GM06990 (cell line): ENCODE measurements around the gene EYA2.

ENCODE experiments used
- DNase-seq: peaks from one replicate; pipeline ENCODE4 v3.0.0-alpha.2; 2011; ENCODE audit not compliant: insufficient read length; ENCODE audit errors: extremely low read depth
- H3K27me3 ChIP-seq: replicated peaks from 2 replicates; pipeline ENCODE4 v1.6.0; 2011; ENCODE audit warnings: low read length; ENCODE audit not compliant: control insufficient read depth, insufficient read depth
- H3K36me3 ChIP-seq: 2 replicates; pipeline ENCODE4 v1.5.1; 2011; ENCODE audit warnings: low read length; ENCODE audit not compliant: control insufficient read depth, insufficient read depth
- H3K4me3 ChIP-seq: replicated peaks from 2 replicates; pipeline ENCODE4 v1.5.1; 2011; ENCODE audit warnings: low read depth, mild to moderate bottlenecking, control low read depth, low read length
- TF ChIP-seq, protein P1 (sequence below): IDR thresholded peaks from 2 replicates; pipeline ENCODE4 v1.5.1; 2011; ENCODE audit warnings: low read length, control low read depth, mild to moderate bottlenecking, inconsistent platforms; ENCODE audit not compliant: insufficient read depth, poor library complexity, severe bottlenecking

The EYA2 gene

GRCh38 chr20:47143657-47144056 is 249.0 kb downstream of the EYA2 start:
- H3K27me3 ChIP-seq, result no peaks in the 10 kb centered on the region
- TF ChIP-seq, protein P1, sequence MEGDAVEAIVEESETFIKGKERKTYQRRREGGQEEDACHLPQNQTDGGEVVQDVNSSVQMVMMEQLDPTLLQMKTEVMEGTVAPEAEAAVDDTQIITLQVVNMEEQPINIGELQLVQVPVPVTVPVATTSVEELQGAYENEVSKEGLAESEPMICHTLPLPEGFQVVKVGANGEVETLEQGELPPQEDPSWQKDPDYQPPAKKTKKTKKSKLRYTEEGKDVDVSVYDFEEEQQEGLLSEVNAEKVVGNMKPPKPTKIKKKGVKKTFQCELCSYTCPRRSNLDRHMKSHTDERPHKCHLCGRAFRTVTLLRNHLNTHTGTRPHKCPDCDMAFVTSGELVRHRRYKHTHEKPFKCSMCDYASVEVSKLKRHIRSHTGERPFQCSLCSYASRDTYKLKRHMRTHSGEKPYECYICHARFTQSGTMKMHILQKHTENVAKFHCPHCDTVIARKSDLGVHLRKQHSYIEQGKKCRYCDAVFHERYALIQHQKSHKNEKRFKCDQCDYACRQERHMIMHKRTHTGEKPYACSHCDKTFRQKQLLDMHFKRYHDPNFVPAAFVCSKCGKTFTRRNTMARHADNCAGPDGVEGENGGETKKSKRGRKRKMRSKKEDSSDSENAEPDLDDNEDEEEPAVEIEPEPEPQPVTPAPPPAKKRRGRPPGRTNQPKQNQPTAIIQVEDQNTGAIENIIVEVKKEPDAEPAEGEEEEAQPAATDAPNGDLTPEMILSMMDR, result no peak
- DNase-seq, result no peak
- H3K36me3 ChIP-seq, result no peaks in the 10 kb centered on the region; the same call in 1 of the 2 replicates
- no peak overlapping the region for H3K4me3 ChIP-seq

DNA sequence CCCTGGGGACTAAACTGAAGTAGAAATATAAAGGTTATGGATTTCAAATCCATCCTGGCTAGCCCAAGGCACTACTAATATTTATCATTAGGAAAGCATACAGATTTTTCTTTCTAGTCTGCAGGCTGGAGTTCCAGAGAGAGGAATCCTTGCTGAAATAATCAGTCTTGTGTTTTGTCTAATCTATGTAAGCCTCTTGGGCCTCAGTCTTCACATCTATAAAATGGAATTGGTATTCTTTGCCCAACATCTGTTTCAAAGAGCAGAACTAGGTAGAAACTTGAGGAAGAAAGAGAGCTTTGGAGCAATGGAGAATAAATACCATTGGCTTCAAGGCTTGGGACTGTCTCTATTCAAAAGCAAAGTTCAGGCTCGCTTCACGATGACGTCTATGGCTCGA is 249.8 kb downstream of the EYA2 start:
- TF ChIP-seq, protein P1, result no peak
- H3K36me3 ChIP-seq, result no peaks in the 10 kb centered on the region; the same call in 1 of the 2 replicates
- no peaks in the 10 kb centered on the region for H3K27me3 ChIP-seq
- H3K4me3 ChIP-seq, result no peak overlapping the region
- DNase-seq, result no peak

DNA sequence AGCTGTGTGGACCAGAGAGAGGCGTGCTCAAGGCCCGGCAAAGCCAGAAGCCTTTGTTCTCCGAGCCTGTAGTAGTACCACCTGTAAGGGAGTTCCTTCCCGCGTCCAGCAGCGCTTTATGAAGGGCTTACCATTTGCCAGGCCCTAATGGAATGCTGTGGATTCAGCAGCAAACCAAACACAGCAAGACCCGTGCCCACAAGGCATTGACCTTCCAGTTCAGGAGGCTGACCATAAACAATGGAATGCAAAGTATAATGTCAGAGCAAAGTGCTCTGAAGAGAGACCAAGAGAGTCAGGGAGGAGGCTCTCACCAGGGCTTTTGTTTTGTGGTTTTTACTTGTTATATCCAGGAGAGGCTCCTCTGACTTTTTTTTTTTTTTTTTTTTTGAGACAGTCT is 252.0 kb downstream of the EYA2 start:
- Histone ChIP-seq H3K4me3 (no peak overlapping the region), H3K27me3 (no peaks in the 10 kb centered on the region), H3K36me3 (no peaks in the 10 kb centered on the region; the same call in 1 of the 2 replicates)
- DNase-seq, result no peak
- TF ChIP-seq, protein P1, result no peak

DNA sequence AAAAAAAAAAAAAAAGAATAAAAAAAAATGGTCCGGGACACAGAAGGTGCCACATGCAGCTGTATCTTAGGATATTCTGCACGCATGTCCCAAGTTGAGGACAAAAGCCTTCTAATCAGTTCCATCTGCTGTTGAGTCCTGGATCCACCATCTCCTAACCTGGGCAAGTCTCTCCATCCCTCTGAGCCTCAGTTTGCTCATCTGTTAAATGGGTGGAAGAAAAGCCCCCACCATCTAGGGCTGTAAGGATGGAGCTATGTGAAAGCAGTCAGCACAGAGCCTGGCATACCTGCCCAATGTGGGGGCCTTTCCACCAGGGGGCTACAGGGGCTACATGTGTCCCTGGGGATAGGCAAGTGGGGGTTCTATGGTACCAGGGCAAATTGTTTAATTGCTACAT is 253.4 kb downstream of the EYA2 start:
- no peak for DNase-seq
- TF ChIP-seq, protein P1, result no peak
- no peaks in the 10 kb centered on the region; the same call in 1 of the 2 replicates for H3K36me3 ChIP-seq
- H3K27me3 ChIP-seq, result no peaks in the 10 kb centered on the region
- no peak overlapping the region for H3K4me3 ChIP-seq

GRCh38 chr20:47149939-47150338 is 255.3 kb downstream of the EYA2 start:
- TF ChIP-seq, protein P1, result no peak
- no peak for DNase-seq
- Histone ChIP-seq H3K36me3 (no peaks in the 10 kb centered on the region; the same call in 1 of the 2 replicates), H3K27me3 (no peaks in the 10 kb centered on the region), H3K4me3 (no peak overlapping the region)

DNA sequence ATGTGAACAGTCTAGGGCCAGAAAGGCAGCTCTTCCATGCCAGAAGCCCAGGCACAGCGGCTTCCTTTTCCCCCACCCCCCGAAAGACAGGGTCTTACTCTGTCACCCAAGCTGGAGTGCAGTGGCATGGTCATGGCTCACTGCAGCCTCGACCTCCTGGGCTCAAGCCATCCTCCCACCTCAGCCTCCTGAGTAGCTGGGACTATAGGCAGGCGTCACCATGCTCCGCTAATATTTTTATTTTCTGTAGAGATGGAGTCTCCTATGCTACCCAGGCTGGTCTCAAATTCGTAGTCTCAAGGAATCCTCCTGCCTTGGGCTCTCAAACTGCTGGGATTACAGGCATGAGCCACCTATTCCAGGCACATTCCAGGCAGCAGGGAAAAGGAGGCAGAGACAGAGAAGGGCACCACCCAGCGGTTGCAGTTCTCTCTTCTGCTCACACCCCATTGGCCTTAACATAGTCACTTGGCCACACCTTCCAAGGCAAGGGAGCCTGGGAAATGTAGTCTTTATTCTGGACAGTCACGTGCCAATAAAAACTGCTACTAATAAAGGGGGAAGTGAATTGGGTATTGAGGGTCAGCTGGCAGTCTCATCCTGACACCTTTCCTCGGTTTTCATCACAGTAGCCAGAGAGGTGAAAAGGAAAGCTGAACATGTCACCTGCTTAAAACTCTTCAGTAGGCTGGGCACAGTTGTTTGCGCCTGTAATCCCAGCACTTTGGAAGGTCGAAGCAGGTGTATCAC is 255.9 kb downstream of the EYA2 start:
- Histone ChIP-seq H3K36me3 (no peaks in the 10 kb centered on the region; the same call in 1 of the 2 replicates), H3K27me3 (no peaks in the 10 kb centered on the region), H3K4me3 (no peak overlapping the region)
- TF ChIP-seq, protein P1, result peak; percentile 24
- no peak for DNase-seq
